HEK293 (cell line): ENCODE data around the gene KMT2D.

Source experiments
- CTCF ChIA-PET: fragments of 350-600 bp; formaldehyde crosslinking; extraction: SDS; loops from one replicate; lab custom pipeline; 2021; ENCODE audit warnings: antibody characterized with exemption; lab: Yijun Ruan, JAX
- POLR2A ChIA-PET: fragments of 300-600 bp; formaldehyde crosslinking; extraction: SDS; loops from one replicate; lab custom pipeline; 2020; ENCODE audit warnings: antibody characterized with exemption, inconsistent platforms; lab: Yijun Ruan, JAX
- H3K27ac ChIP-seq: fragments of 200-500 bp; sonication (Bioruptor generic); 2 replicates; pipeline ENCODE4 v1.5.1; 2014; ENCODE audit warnings: low read depth, low read length, control low read depth, inconsistent platforms; ENCODE audit errors: extremely low read depth
- H3K36me3 ChIP-seq, 2 experiments: fragments of 200-500 bp in 1 of 2; sonication (Bioruptor generic) in 1 of 2; 1 replicate in 1 of 2; 2 replicates in 1 of 2; pipeline ENCODE4 v1.5.1; 2014 to 2017; ENCODE audit warnings: inconsistent platforms in 2 of 2, low read length in 2 of 2; ENCODE audit not compliant: control insufficient read depth in 2 of 2, insufficient read depth in 1 of 2
- H3K4me1 ChIP-seq: fragments of 200-500 bp; sonication (Bioruptor generic); 2 replicates; pipeline ENCODE4 v1.5.1; 2014; ENCODE audit warnings: mild to moderate bottlenecking, low read length, inconsistent platforms; ENCODE audit not compliant: control insufficient read depth, insufficient read depth
- H3K4me3 ChIP-seq: 2 replicates; pipeline ENCODE4 v1.5.1; 2011; ENCODE audit warnings: low read depth, mild to moderate bottlenecking, control low read depth, low read length, moderate library complexity
- H3K9me3 ChIP-seq: fragments of 200-500 bp; sonication (Bioruptor generic); 2 replicates; pipeline ENCODE4 v1.5.1; 2014; ENCODE audit warnings: low read depth, low read length, inconsistent platforms; ENCODE audit not compliant: control insufficient read depth, insufficient read depth
- GLIS2 ChIP-seq: fragments of 450-650 bp; formaldehyde crosslinking; IDR thresholded peaks from 2 replicates; pipeline ENCODE4 v1.5.1; 2016; ENCODE audit warnings: missing biosample characterization, missing genetic modification characterization
- IKZF3 ChIP-seq: fragments of 450-650 bp; IDR thresholded peaks from 2 replicates; pipeline ENCODE4 v1.5.0; 2018; ENCODE audit warnings: missing biosample characterization, mild to moderate bottlenecking, missing genetic modification characterization, moderate library complexity
- KLF1 ChIP-seq: fragments of 450-650 bp; formaldehyde crosslinking; IDR thresholded peaks from 2 replicates; pipeline ENCODE4 v1.5.1; 2016; ENCODE audit warnings: missing biosample characterization, missing genetic modification characterization
- KLF10 ChIP-seq: fragments of 450-650 bp; IDR thresholded peaks from 2 replicates; pipeline ENCODE4 v1.5.1; 2018; ENCODE audit warnings: missing biosample characterization, mild to moderate bottlenecking, missing genetic modification characterization
- KLF7 ChIP-seq: fragments of 450-650 bp; formaldehyde crosslinking; IDR thresholded peaks from 2 replicates; pipeline ENCODE4 v1.5.1; 2016; ENCODE audit warnings: missing biosample characterization, missing genetic modification characterization, borderline replicate concordance
- KLF9 ChIP-seq: fragments of 450-650 bp; formaldehyde crosslinking; IDR thresholded peaks from 2 replicates; pipeline ENCODE4 v1.5.1; 2016; ENCODE audit warnings: missing biosample characterization, missing genetic modification characterization, low read depth
- PRDM1 ChIP-seq: fragments of 450-650 bp; formaldehyde crosslinking; IDR thresholded peaks from 2 replicates; pipeline ENCODE4; 2016; ENCODE audit warnings: missing biosample characterization, missing genetic modification characterization
- TCF7L2 ChIP-seq: IDR thresholded peaks from 2 replicates; pipeline ENCODE4 v1.6.1; 2011; ENCODE audit warnings: low read depth, mild to moderate bottlenecking, inconsistent platforms, low read length, moderate library complexity, borderline replicate concordance
- ZBTB20 ChIP-seq: fragments of 450-650 bp; formaldehyde crosslinking; IDR thresholded peaks from 2 replicates; pipeline ENCODE4 v1.5.1; 2016; ENCODE audit warnings: missing biosample characterization, missing genetic modification characterization
- ZBTB48 ChIP-seq: fragments of 450-650 bp; formaldehyde crosslinking; IDR thresholded peaks from 2 replicates; pipeline ENCODE4 v1.5.1; 2016; ENCODE audit warnings: missing biosample characterization, missing genetic modification characterization
- ZBTB6 ChIP-seq: fragments of 450-650 bp; formaldehyde crosslinking; IDR thresholded peaks from 2 replicates; pipeline ENCODE4 v1.5.1; 2017; ENCODE audit warnings: missing biosample characterization, missing genetic modification characterization
- ZBTB8A ChIP-seq: fragments of 450-650 bp; formaldehyde crosslinking; IDR thresholded peaks from 2 replicates; pipeline ENCODE4 v1.5.1; 2016; ENCODE audit warnings: missing biosample characterization, missing genetic modification characterization
- ZIC2 ChIP-seq: fragments of 450-650 bp; formaldehyde crosslinking; IDR thresholded peaks from 2 replicates; pipeline ENCODE4 v1.5.1; 2016; ENCODE audit warnings: missing biosample characterization, missing genetic modification characterization
- ZNF112 ChIP-seq: fragments of 450-650 bp; formaldehyde crosslinking; IDR thresholded peaks from 2 replicates; pipeline ENCODE4 v1.5.0; 2017; ENCODE audit warnings: missing biosample characterization, missing genetic modification characterization
- ZNF114 ChIP-seq: fragments of 450-650 bp; formaldehyde crosslinking; IDR thresholded peaks from 2 replicates; pipeline ENCODE4 v1.5.0; 2017; ENCODE audit warnings: missing biosample characterization, missing genetic modification characterization
- ZNF2 ChIP-seq: fragments of 450-650 bp; formaldehyde crosslinking; IDR thresholded peaks from 2 replicates; pipeline ENCODE4 v1.5.1; 2016; ENCODE audit warnings: missing biosample characterization, missing genetic modification characterization
- ZNF24 ChIP-seq: fragments of 450-650 bp; formaldehyde crosslinking; IDR thresholded peaks from 2 replicates; pipeline ENCODE4 v1.5.1; 2016; ENCODE audit warnings: missing biosample characterization, missing genetic modification characterization
- ZNF302 ChIP-seq: fragments of 450-650 bp; formaldehyde crosslinking; IDR thresholded peaks from 2 replicates; pipeline ENCODE4 v1.5.1; 2016; ENCODE audit warnings: missing biosample characterization, missing genetic modification characterization, low read depth
- ZNF366 ChIP-seq: fragments of 450-650 bp; formaldehyde crosslinking; conservative IDR thresholded peaks from 2 replicates; pipeline ENCODE4 v1.5.1; 2016; ENCODE audit warnings: missing biosample characterization, missing genetic modification characterization
- ZNF501 ChIP-seq: fragments of 450-650 bp; formaldehyde crosslinking; IDR thresholded peaks from 2 replicates; pipeline ENCODE4 v1.5.1; 2016; ENCODE audit warnings: missing biosample characterization, missing genetic modification characterization
- ZNF549 ChIP-seq: fragments of 450-650 bp; IDR thresholded peaks from 2 replicates; pipeline ENCODE4 v1.5.1; 2018; ENCODE audit warnings: missing biosample characterization, missing genetic modification characterization, mild to moderate bottlenecking, inconsistent platforms, moderate library complexity
- ZNF585B ChIP-seq: fragments of 450-650 bp; formaldehyde crosslinking; IDR thresholded peaks from 2 replicates; pipeline ENCODE4 v1.5.1; 2016; ENCODE audit warnings: missing biosample characterization, missing genetic modification characterization
- ZNF664 ChIP-seq: fragments of 450-650 bp; formaldehyde crosslinking; IDR thresholded peaks from 2 replicates; pipeline ENCODE4 v1.5.1; 2016; ENCODE audit warnings: missing biosample characterization, missing genetic modification characterization
- ZNF677 ChIP-seq: fragments of 450-650 bp; IDR thresholded peaks from 2 replicates; pipeline ENCODE4 v1.5.0; 2018; ENCODE audit warnings: missing biosample characterization, mild to moderate bottlenecking, missing genetic modification characterization, moderate library complexity
- ZNF701 ChIP-seq: fragments of 450-650 bp; formaldehyde crosslinking; IDR thresholded peaks from 2 replicates; pipeline ENCODE4 v1.5.1; 2016; ENCODE audit warnings: missing biosample characterization, missing genetic modification characterization
- ZNF830 ChIP-seq: fragments of 450-650 bp; IDR thresholded peaks from 2 replicates; pipeline ENCODE4 v1.5.0; 2018; ENCODE audit warnings: missing biosample characterization, missing genetic modification characterization, low read depth, mild to moderate bottlenecking, moderate library complexity
- ZSCAN23 ChIP-seq: fragments of 450-650 bp; formaldehyde crosslinking; IDR thresholded peaks from 2 replicates; pipeline ENCODE4 v1.5.1; 2016; ENCODE audit warnings: missing biosample characterization, missing genetic modification characterization
- ZSCAN30 ChIP-seq: fragments of 450-650 bp; IDR thresholded peaks from 2 replicates; pipeline ENCODE4 v1.5.1; 2018; ENCODE audit warnings: missing biosample characterization, mild to moderate bottlenecking, missing genetic modification characterization, moderate library complexity
- TF ChIP-seq, protein P1 (sequence below): fragments of 450-650 bp; formaldehyde crosslinking; IDR thresholded peaks from 2 replicates; pipeline ENCODE4 v1.5.1; 2017; ENCODE audit warnings: missing biosample characterization, missing genetic modification characterization
- TF ChIP-seq, protein P2 (sequence below): fragments of 450-650 bp; formaldehyde crosslinking; IDR thresholded peaks from 2 replicates; pipeline ENCODE4 v1.5.1; 2016; ENCODE audit warnings: missing biosample characterization, missing genetic modification characterization

Gene KMT2D

DNA sequence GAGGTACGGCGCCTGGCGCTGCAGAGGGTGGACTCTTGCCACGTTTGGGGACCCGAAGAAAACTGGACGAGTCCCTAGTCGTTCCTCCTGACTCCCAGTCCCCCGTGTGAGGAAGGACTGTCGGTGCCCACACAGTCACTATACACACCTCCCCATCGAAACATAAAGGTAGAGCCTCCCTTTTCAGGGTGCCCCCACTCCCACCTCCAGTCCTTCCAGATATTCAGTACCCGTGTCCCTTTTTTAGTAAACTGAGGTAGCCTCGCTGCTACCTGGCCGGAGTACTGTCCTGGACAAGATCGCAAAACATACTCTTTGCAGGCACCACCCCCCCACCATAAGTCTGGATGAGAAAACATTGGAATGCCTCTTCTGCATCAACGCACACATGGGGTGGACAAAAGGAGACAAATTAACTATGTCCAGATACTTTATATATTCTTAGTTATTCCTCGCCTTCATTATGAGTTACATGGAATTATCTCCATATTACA lies 610 bp upstream of the KMT2D start:
- CTCF ChIA-PET, result interaction anchor here (0.7 to 9.2 kb wide), 4 partner anchors 13 to 38 kb away, joined by 3 to 131 read pairs (median 92); partner anchors contain the start of gene DHH
- peak; percentile 8; the same call in 1 of the 2 replicates for TF ChIP-seq ZBTB48 (tag by site-specific recombination)
- TF ChIP-seq ZIC2 (tag by site-specific recombination), result no peak
- Histone ChIP-seq H3K4me3 (peak overlapping the region; percentile 95), H3K27ac (peak overlapping the region; percentile 93; the same call in 1 of the 2 replicates), H3K36me3 (no peaks in the 10 kb centered on the region), H3K4me1 (peaks cover 8% of the 10 kb centered on the region), H3K9me3 (no peaks in the 10 kb centered on the region)
- POLR2A ChIA-PET, result no interaction called here

- ChIA-PET CTCF (interaction anchor here (0.7 to 2.4 kb wide), 8 partner anchors 8 to 71 kb away, joined by 3 to 18 read pairs (median 4); no protein-coding TSS in a partner anchor), POLR2A (interaction anchor here (1.1 to 3.6 kb wide), 6 partner anchors 10 to 128 kb away, joined by 3 to 26 read pairs (median 5); partner anchors contain the start of genes RHEBL1 and TUBA1B)
- Histone ChIP-seq H3K9me3 (no peaks in the 10 kb centered on the region), H3K36me3 (peaks cover 4 to 14% of the 10 kb centered on the region in 2 experiments; a peak in 1 of 3 replicates), H3K27ac (peak overlapping the region; percentile 93), H3K4me3 (peak overlapping the region; percentile 95), H3K4me1 (peaks cover 11% of the 10 kb centered on the region)
- TF ChIP-seq, protein P1, sequence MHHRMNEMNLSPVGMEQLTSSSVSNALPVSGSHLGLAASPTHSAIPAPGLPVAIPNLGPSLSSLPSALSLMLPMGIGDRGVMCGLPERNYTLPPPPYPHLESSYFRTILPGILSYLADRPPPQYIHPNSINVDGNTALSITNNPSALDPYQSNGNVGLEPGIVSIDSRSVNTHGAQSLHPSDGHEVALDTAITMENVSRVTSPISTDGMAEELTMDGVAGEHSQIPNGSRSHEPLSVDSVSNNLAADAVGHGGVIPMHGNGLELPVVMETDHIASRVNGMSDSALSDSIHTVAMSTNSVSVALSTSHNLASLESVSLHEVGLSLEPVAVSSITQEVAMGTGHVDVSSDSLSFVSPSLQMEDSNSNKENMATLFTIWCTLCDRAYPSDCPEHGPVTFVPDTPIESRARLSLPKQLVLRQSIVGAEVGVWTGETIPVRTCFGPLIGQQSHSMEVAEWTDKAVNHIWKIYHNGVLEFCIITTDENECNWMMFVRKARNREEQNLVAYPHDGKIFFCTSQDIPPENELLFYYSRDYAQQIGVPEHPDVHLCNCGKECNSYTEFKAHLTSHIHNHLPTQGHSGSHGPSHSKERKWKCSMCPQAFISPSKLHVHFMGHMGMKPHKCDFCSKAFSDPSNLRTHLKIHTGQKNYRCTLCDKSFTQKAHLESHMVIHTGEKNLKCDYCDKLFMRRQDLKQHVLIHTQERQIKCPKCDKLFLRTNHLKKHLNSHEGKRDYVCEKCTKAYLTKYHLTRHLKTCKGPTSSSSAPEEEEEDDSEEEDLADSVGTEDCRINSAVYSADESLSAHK (tag by site-specific recombination), result no peak
- TF ChIP-seq, protein P2, sequence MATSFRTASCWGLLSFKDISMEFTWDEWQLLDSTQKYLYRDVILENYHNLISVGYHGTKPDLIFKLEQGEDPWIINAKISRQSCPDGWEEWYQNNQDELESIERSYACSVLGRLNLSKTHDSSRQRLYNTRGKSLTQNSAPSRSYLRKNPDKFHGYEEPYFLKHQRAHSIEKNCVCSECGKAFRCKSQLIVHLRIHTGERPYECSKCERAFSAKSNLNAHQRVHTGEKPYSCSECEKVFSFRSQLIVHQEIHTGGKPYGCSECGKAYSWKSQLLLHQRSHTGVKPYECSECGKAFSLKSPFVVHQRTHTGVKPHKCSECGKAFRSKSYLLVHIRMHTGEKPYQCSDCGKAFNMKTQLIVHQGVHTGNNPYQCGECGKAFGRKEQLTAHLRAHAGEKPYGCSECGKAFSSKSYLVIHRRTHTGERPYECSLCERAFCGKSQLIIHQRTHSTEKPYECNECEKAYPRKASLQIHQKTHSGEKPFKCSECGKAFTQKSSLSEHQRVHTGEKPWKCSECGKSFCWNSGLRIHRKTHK (tag by site-specific recombination), result no peak
- no peak for TF ChIP-seq ZSCAN23 (tag by site-specific recombination)
- no peak for TF ChIP-seq ZNF549 (tag by site-specific recombination)
- no peak for TF ChIP-seq KLF10
- no peak for TF ChIP-seq ZNF830 (tag by site-specific recombination)
- no peak for TF ChIP-seq PRDM1 (tag by site-specific recombination)
- TF ChIP-seq ZNF701 (tag by site-specific recombination), result no peak
- TF ChIP-seq KLF9 (tag by site-specific recombination), result no peak
- no peak for TF ChIP-seq KLF7 (tag by site-specific recombination)
- TF ChIP-seq ZNF585B (tag by site-specific recombination), result no peak
- no peak for TF ChIP-seq ZNF366 (tag by site-specific recombination)
- 0 out of 2 replicates have a peak, but pooled peaks have one; percentile 16 for TF ChIP-seq ZBTB8A (tag by site-specific recombination)
- TF ChIP-seq ZNF2 (tag by site-specific recombination), result no peak
- peak; percentile 65; the same call in 1 of the 2 replicates for TF ChIP-seq TCF7L2
- no peak for TF ChIP-seq ZNF664 (tag by site-specific recombination)
- TF ChIP-seq ZNF302 (tag by site-specific recombination), result no peak
- TF ChIP-seq ZNF677, result no peak
- no peak for TF ChIP-seq ZNF114
- no peak for TF ChIP-seq KLF1 (tag by site-specific recombination)
- 0 out of 2 replicates have a peak, but pooled peaks have one; percentile 26 for TF ChIP-seq ZNF501 (tag by site-specific recombination)
- no peak for TF ChIP-seq ZNF24 (tag by site-specific recombination)
- no peak for TF ChIP-seq ZBTB6 (tag by site-specific recombination)
- TF ChIP-seq ZSCAN30 (tag by site-specific recombination), result no peak
- no peak for TF ChIP-seq IKZF3 (tag by site-specific recombination)
- TF ChIP-seq GLIS2, result peak; percentile 58
- TF ChIP-seq ZNF112 (tag by site-specific recombination), result no peak
- peak; percentile 47; the same call in 1 of the 2 replicates for TF ChIP-seq ZBTB20
Observed at GRCh38 chr12:49059299-49060171, 1.1 kb downstream of the KMT2D start.
